GM20000 (cell line): ENCODE data around the gene NOS1AP.

Source experiments
- DNase-seq: peaks from one replicate; pipeline ENCODE4 v3.0.0; 2012; ENCODE audit warnings: low spot score
- CTCF ChIP-seq: IDR thresholded peaks from 2 replicates; pipeline ENCODE4 v1.5.1; 2012; ENCODE audit warnings: mild to moderate bottlenecking, control low read depth; ENCODE audit errors: extremely low read depth, missing control alignments

Gene NOS1AP

GRCh38 chr1:162189345-162189744 is 119.9 kb downstream of the NOS1AP start:
- DNase-seq: no peak
- no peak for TF ChIP-seq CTCF

GRCh38 chr1:162191396-162192305 is 122.2 kb downstream of the NOS1AP start:
- TF ChIP-seq CTCF: no peak
- DNase-seq: no peak

- no peak for DNase-seq
- TF ChIP-seq CTCF: no peak
Observed at GRCh38 chr1:162192306-162192678, 122.8 kb downstream of the NOS1AP start.

- DNase-seq: no peak
- no peak for TF ChIP-seq CTCF
Observed at GRCh38 chr1:162192763-162193162, 123.3 kb downstream of the NOS1AP start.

- no peak for TF ChIP-seq CTCF
- DNase-seq: no peak
Observed at GRCh38 chr1:162193221-162193620, 123.7 kb downstream of the NOS1AP start.

GRCh38 chr1:162193815-162194214 is 124.3 kb downstream of the NOS1AP start:
- no peak for DNase-seq
- no peak for TF ChIP-seq CTCF

- no peak for TF ChIP-seq CTCF
- DNase-seq: no peak
Observed at GRCh38 chr1:162195567-162195966, 126.1 kb downstream of the NOS1AP start.
